ENCODE measurements around the gene VPS37D. TPM values are rescaled to one million over a fixed set of nuclear protein-coding genes. Genes with fewer than 3 reads are reported as not detected.
"Not testable (repeated sequence)": the region's sequence is repeated elsewhere in the genome, so short reads cannot be mapped to it uniquely, and the experiment has no call there.

Gene VPS37D
- total RNA-seq, 1 donor from 2014 or later, result 17.2 TPM

- Mint-ChIP-seq H3K27ac (ENCODE audit: unreplicated experiment) (peak overlapping the region; percentile 70), H3K27me3 (ENCODE audit: unreplicated experiment) (peaks cover 9% of the 10 kb centered on the region), H3K4me1 (ENCODE audit: low read depth, unreplicated experiment) (peaks cover 7% of the 10 kb centered on the region), H3K36me3 (ENCODE audit: unreplicated experiment) (no peaks in the 10 kb centered on the region), H3K4me3 (ENCODE audit: unreplicated experiment) (peak overlapping the region; percentile 84), H3K9me3 (ENCODE audit: unreplicated experiment) (peaks cover 4% of the 10 kb centered on the region)
- DNase-seq, result no peak
- no peak for TF ChIP-seq CTCF (IDR thresholded peaks at IDR 0.05; ENCODE audit: partially characterized antibody, unreplicated experiment)
Observed at GRCh38 chr7:73719806-73720169, 52.2 kb downstream of the VPS37D start.

GRCh38 chr7:73720443-73720842 lies 52.8 kb downstream of the VPS37D start:
- H3K27me3 Mint-ChIP-seq (ENCODE audit: unreplicated experiment); H3K9me3 Mint-ChIP-seq (ENCODE audit: unreplicated experiment); H3K36me3 Mint-ChIP-seq (ENCODE audit: unreplicated experiment); DNase-seq; H3K4me1 Mint-ChIP-seq (ENCODE audit: low read depth, unreplicated experiment): not testable (repeated sequence)
- peak overlapping the region; percentile 84 for H3K4me3 Mint-ChIP-seq (ENCODE audit: unreplicated experiment)
- peak overlapping the region; percentile 70 for H3K27ac Mint-ChIP-seq (ENCODE audit: unreplicated experiment)

GRCh38 chr7:73721377-73721817 lies 53.8 kb downstream of the VPS37D start:
- Mint-ChIP-seq H3K4me3 (ENCODE audit: unreplicated experiment) (no peak overlapping the region), H3K27me3 (ENCODE audit: unreplicated experiment) (peaks cover 8% of the 10 kb centered on the region), H3K36me3 (ENCODE audit: unreplicated experiment) (no peaks in the 10 kb centered on the region), H3K9me3 (ENCODE audit: unreplicated experiment) (peaks cover 4% of the 10 kb centered on the region), H3K27ac (ENCODE audit: unreplicated experiment) (no peak overlapping the region), H3K4me1 (ENCODE audit: low read depth, unreplicated experiment) (peaks cover 3% of the 10 kb centered on the region)
- no peak for DNase-seq
- TF ChIP-seq CTCF (IDR thresholded peaks at IDR 0.05; ENCODE audit: partially characterized antibody, unreplicated experiment), result no peak

Small RNA genes lying within 50 kb of the gene (microRNA-seq; reads per million reads assigned to microRNA genes)
- gene MIR4284 (ENCODE audit: unreplicated experiment), result not detected

Other genes starting within 250 kb of the VPS37D start
- gene FZD9, start 234.1 kb upstream of the VPS37D start, total RNA-seq (ENCODE audit: unreplicated experiment), result 0.81 TPM
- 108 TPM for gene BAZ1B, start 145.5 kb upstream of the VPS37D start, total RNA-seq (ENCODE audit: unreplicated experiment)
- 34.0 TPM for gene BCL7B, start 110.1 kb upstream of the VPS37D start, total RNA-seq (ENCODE audit: unreplicated experiment)
- gene TBL2, start 89.3 kb upstream of the VPS37D start, total RNA-seq (ENCODE audit: unreplicated experiment), result 23.8 TPM
- 0.86 TPM for gene MLXIPL, start 43.3 kb upstream of the VPS37D start, total RNA-seq (ENCODE audit: unreplicated experiment)
- gene DNAJC30, start 15.6 kb downstream of the VPS37D start, total RNA-seq (ENCODE audit: unreplicated experiment), result 8.4 TPM
- 42.6 TPM for gene BUD23, start 15.8 kb downstream of the VPS37D start, total RNA-seq (ENCODE audit: unreplicated experiment)
- gene STX1A, start 51.8 kb downstream of the VPS37D start, total RNA-seq (ENCODE audit: unreplicated experiment), result 119 TPM
- gene ABHD11, start 71.0 kb downstream of the VPS37D start, total RNA-seq (ENCODE audit: unreplicated experiment), result 13.9 TPM
- not detected for gene CLDN3, start 102.4 kb downstream of the VPS37D start, total RNA-seq (ENCODE audit: unreplicated experiment)
- gene CLDN4, start 163.2 kb downstream of the VPS37D start, total RNA-seq (ENCODE audit: unreplicated experiment), result 0.54 TPM
- gene METTL27, start 174.7 kb downstream of the VPS37D start, total RNA-seq (ENCODE audit: unreplicated experiment), result 2.9 TPM
- not detected for gene TMEM270, start 193.3 kb downstream of the VPS37D start, total RNA-seq (ENCODE audit: unreplicated experiment)